AG10803 (cell line): ENCODE results near the gene C16orf89.

Source experiments
- DNase-seq: peaks from one replicate; pipeline ENCODE4 v3.0.0; 2010; ENCODE audit warnings: low read depth
- H3K4me3 ChIP-seq: 2 replicates; pipeline ENCODE4 v1.5.1; 2011; ENCODE audit warnings: mild to moderate bottlenecking, low read length, control low read depth
- TF ChIP-seq, protein P1 (sequence below): conservative IDR thresholded peaks from 2 replicates; pipeline ENCODE4 v1.5.1; 2011; ENCODE audit warnings: mild to moderate bottlenecking, low read length, control low read depth, inconsistent platforms

The C16orf89 gene

DNA sequence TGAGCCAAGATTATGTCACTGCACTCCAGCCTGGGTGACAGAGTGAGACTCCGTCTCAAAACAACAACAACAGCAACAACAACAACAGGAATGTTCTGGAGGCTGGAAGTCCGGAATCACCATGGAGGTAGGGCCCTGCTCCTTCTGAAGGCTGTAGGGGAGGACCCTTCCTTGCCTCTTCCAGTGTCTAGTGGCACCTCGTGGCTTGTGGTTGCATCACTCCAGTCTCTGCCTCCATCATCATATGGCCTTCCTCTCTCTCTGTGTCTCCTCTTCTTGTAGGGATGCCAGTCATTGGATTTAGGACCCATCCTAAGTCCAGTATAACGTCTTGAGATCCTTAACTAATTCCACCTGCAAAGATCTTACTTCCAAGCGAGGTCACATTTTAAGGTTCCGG, 46.0 kb downstream of the C16orf89 start:
- DNase-seq = no peak
- no peak overlapping the region for H3K4me3 ChIP-seq
- TF ChIP-seq, protein P1, sequence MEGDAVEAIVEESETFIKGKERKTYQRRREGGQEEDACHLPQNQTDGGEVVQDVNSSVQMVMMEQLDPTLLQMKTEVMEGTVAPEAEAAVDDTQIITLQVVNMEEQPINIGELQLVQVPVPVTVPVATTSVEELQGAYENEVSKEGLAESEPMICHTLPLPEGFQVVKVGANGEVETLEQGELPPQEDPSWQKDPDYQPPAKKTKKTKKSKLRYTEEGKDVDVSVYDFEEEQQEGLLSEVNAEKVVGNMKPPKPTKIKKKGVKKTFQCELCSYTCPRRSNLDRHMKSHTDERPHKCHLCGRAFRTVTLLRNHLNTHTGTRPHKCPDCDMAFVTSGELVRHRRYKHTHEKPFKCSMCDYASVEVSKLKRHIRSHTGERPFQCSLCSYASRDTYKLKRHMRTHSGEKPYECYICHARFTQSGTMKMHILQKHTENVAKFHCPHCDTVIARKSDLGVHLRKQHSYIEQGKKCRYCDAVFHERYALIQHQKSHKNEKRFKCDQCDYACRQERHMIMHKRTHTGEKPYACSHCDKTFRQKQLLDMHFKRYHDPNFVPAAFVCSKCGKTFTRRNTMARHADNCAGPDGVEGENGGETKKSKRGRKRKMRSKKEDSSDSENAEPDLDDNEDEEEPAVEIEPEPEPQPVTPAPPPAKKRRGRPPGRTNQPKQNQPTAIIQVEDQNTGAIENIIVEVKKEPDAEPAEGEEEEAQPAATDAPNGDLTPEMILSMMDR = no peak

DNA sequence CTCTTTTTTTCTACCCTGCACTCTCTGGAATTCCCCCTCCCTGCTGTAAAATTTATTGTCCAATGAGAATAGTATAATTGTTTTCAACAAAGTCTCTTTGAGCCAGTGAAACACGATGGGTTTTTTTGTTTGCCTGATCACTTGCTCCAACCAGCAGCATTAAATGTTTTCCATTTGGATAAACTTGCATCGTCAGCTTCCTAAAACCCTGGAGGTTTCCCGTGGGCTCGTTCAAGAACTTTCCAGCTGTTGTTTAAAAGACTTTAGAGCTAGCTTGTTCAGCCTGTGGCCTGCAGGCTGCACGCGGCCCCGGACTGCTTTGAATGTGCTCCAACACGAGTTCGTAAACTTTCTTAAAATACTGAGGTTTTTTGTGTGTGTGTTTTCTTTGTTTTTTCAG, 47.0 kb downstream of the C16orf89 start:
- H3K4me3 ChIP-seq = no peak overlapping the region
- TF ChIP-seq, protein P1 = no peak
- no peak for DNase-seq

DNA sequence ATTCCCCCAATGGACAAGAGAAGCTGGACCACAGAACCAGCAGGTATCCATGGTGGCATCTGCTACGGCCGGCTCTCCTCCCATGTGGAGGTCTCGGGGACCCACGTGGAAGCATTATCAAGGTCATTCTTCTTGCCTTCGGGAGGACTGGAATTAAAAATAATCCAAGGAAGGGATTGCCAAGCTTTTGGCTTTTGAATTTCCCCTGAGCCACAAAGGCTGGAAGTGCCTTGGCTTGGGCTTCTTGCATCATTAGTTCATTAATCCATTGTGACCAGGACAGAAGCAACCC, 48.1 kb downstream of the C16orf89 start:
- no peak overlapping the region for H3K4me3 ChIP-seq
- DNase-seq = no peak
- TF ChIP-seq, protein P1 = no peak

DNA sequence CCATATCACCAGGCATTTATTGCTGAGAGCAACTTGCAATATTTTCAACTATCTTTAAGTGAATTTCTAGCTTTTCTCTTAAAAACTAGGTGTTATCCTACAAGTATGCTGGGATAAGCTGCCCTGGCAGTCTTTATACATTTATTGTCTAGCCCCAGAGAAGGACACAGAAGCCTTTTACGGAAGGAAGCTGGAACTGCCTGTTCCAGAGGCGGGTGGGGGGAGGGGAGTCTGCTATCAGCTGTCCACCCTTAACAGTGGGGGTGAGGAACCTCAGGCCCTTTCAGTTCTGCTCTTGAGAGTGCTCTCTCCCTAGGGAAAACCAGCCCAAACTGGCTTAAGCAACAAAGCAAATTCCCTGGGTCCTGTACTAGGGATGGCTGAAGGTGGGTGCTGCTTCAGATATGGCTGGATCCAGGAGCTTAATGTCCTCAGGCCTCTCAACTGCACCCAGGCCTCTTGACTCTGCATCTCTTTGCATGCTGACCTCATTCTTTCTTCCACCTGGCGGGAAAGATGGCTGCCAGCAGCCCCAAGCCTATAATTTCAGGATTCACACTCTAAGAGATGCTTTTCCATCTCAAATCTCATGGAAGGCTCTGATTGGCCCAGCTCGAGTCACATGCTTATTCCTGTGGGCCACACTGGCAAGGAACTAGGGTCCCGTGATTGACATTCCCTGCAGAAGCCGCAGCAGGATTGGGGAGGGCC, 48.6 kb downstream of the C16orf89 start:
- TF ChIP-seq, protein P1 = no peak
- H3K4me3 ChIP-seq = no peak overlapping the region
- DNase-seq = no peak

DNA sequence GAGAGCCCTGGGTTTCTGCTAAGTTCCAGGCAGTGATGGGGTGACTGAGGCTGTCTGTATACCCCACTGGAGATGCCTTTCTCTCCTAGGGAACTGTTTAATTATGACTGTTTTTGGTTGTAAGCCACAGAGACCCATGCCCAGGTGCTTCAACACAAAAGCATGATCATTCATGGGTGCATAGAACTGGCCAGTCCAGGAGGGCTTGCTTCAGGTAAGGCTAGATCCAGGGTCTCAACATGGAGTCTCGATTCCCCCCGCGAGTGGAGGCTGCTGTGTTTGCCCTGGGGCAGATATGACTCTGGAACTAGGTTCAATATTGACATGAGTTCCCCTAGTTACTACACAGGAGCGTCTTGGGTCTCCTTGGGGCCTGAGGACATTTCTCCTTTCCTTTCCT, 49.9 kb downstream of the C16orf89 start:
- TF ChIP-seq, protein P1 = no peak

DNA sequence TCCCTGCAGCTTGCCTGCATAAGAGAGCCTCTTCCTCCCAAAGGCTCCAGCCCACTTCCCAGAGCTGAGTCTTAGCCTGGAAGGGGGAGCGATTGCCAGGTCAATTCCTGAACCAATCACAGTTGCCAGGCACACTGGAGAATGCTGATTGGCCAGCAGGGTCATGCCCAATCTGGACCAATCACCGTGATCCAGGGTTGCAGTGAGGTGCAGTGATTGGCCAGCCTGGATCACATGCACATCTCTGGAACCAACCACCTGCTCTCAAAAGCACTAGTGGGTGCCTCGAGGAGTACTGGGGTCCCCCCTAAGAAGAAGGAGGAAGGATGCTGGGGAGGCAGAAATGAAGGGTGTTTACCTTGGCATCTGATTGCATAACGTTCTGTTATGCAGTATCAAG, 50.4 kb downstream of the C16orf89 start:
- DNase-seq = no peak
- TF ChIP-seq, protein P1 = no peak
- no peak overlapping the region for H3K4me3 ChIP-seq

More for the DNA sequence above, 49.9 kb downstream of the C16orf89 start:
- H3K4me3 ChIP-seq = no peak overlapping the region
- DNase-seq = no peak

DNA sequence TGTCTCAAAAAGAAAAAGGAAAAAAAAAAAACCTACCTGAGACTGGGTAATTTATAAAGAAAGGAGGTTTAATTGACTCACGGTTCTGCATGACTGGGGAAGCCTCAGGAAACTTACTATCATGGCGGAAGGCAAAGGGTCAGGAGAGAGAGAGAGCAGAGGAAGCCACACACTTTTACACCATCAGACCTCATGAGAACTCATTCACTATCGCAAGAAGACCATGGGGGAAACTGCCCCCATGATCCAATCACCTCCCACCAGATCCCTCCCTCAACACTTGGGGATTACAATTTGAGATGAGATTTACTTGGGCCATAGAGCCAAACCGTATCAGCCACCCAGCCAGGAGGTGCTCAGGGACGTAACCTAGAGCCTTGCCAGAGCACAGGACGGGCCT, 52.9 kb downstream of the C16orf89 start:
- DNase-seq = no peak
- TF ChIP-seq, protein P1 = no peak
- no peak overlapping the region for H3K4me3 ChIP-seq
